PFSK-1 (cell line): ENCODE results near the gene PRB3.

ENCODE experiments used
- FOXP2 ChIP-seq: optimal IDR thresholded peaks from 2 replicates; pipeline ENCODE3; 2011; ENCODE audit warnings: borderline replicate concordance, control low read depth, inconsistent platforms; ENCODE audit not compliant: insufficient read depth; ENCODE audit errors: extremely low read length, extremely low read depth
- POLR2AphosphoS5 ChIP-seq: IDR thresholded peaks from 2 replicates; pipeline ENCODE4 v1.6.1; 2012; ENCODE audit warnings: low read depth, mild to moderate bottlenecking, control low read depth, low read length, moderate library complexity
- SIN3A ChIP-seq: IDR thresholded peaks from 2 replicates; pipeline ENCODE4 v1.6.1; 2012; ENCODE audit warnings: mild to moderate bottlenecking, low read length, moderate library complexity, borderline replicate concordance; ENCODE audit not compliant: insufficient read depth
- TAF1 ChIP-seq: IDR thresholded peaks from 2 replicates; pipeline ENCODE4 v1.6.1; 2012; ENCODE audit warnings: low read length, control low read depth, borderline replicate concordance; ENCODE audit not compliant: insufficient read depth
- TF ChIP-seq, protein P1 (sequence below), 2 experiments: IDR thresholded peaks; 2 replicates each; pipeline versions ENCODE4 v1.6.1 to v1.8.0; 2011 to 2012; ENCODE audit warnings: low read depth in 2 of 2, low read length in 2 of 2, control low read depth in 1 of 2, inconsistent platforms in 1 of 2, mild to moderate bottlenecking in 1 of 2, moderate library complexity in 1 of 2; ENCODE audit not compliant: insufficient read depth in 1 of 2

DNA sequence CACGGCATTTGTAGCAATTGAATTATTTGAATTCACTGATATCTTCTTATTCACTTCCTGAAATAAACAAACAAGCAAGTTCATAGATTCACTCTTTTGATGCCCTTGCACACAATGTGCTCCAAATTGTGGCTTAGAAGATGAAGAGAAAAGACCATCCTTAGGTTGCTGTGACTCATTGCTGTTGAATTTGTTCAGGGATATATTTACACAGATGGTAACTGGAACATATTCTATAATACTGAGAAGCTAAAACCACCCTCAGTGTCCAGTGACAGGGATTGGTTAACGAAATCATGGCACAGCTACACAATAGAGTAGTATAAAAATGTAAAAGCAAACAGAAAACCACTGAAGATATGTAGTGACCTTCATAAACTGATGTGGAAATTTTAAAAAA, 37.6 kb upstream of the PRB3 start:
- TF ChIP-seq POLR2AphosphoS5 (no peak), TAF1 (no peak), FOXP2 (no peak), SIN3A (no peak)
- TF ChIP-seq, protein P1, sequence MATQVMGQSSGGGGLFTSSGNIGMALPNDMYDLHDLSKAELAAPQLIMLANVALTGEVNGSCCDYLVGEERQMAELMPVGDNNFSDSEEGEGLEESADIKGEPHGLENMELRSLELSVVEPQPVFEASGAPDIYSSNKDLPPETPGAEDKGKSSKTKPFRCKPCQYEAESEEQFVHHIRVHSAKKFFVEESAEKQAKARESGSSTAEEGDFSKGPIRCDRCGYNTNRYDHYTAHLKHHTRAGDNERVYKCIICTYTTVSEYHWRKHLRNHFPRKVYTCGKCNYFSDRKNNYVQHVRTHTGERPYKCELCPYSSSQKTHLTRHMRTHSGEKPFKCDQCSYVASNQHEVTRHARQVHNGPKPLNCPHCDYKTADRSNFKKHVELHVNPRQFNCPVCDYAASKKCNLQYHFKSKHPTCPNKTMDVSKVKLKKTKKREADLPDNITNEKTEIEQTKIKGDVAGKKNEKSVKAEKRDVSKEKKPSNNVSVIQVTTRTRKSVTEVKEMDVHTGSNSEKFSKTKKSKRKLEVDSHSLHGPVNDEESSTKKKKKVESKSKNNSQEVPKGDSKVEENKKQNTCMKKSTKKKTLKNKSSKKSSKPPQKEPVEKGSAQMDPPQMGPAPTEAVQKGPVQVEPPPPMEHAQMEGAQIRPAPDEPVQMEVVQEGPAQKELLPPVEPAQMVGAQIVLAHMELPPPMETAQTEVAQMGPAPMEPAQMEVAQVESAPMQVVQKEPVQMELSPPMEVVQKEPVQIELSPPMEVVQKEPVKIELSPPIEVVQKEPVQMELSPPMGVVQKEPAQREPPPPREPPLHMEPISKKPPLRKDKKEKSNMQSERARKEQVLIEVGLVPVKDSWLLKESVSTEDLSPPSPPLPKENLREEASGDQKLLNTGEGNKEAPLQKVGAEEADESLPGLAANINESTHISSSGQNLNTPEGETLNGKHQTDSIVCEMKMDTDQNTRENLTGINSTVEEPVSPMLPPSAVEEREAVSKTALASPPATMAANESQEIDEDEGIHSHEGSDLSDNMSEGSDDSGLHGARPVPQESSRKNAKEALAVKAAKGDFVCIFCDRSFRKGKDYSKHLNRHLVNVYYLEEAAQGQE (IDR thresholded peaks at IDR 0.05; ENCODE audit: insufficient read depth in 1 of 2, low read depth in 2 of 2, low read length in 2 of 2), result no peak
